HPDE6-E6E7 (cell line): ENCODE results near the gene EIF2B2.

Experiments
- DNase-seq: peaks from one replicate; pipeline ENCODE4 v3.0.0; 2011; ENCODE audit warnings: missing footprints; ENCODE audit errors: extremely low spot score

EIF2B2 gene

GRCh38 chr14:74974364-74975058 lies 28.2 kb upstream of the EIF2B2 start:
- no peak for DNase-seq

- no peak for DNase-seq
Measured at GRCh38 chr14:74975059-74975810, 27.5 kb upstream of the EIF2B2 start.

- no peak for DNase-seq
Measured at GRCh38 chr14:74976264-74977113, 26.2 kb upstream of the EIF2B2 start.

- DNase-seq: no peak
Measured at GRCh38 chr14:74977164-74977900, 25.4 kb upstream of the EIF2B2 start.

GRCh38 chr14:74977901-74978385 lies 24.8 kb upstream of the EIF2B2 start:
- no peak for DNase-seq

GRCh38 chr14:74978416-74978947 lies 24.2 kb upstream of the EIF2B2 start:
- DNase-seq: no peak

GRCh38 chr14:74979029-74979428 lies 23.7 kb upstream of the EIF2B2 start:
- no peak for DNase-seq

GRCh38 chr14:74979442-74980397 lies 23.0 kb upstream of the EIF2B2 start:
- no peak for DNase-seq

- no peak for DNase-seq
Measured at GRCh38 chr14:74980398-74980730, 22.4 kb upstream of the EIF2B2 start.

- DNase-seq: no peak
Measured at GRCh38 chr14:74980731-74981461, 21.8 kb upstream of the EIF2B2 start.

GRCh38 chr14:74981462-74981782 lies 21.3 kb upstream of the EIF2B2 start:
- no peak for DNase-seq

GRCh38 chr14:74981833-74982232 lies 20.9 kb upstream of the EIF2B2 start:
- DNase-seq: no peak

GRCh38 chr14:74982661-74983060 lies 20.1 kb upstream of the EIF2B2 start:
- no peak for DNase-seq

- no peak for DNase-seq
Measured at GRCh38 chr14:74983343-74983742, 19.4 kb upstream of the EIF2B2 start.

- DNase-seq: no peak
Measured at GRCh38 chr14:74984236-74985027, 18.3 kb upstream of the EIF2B2 start.

- no peak for DNase-seq
Measured at GRCh38 chr14:74985028-74985310, 17.8 kb upstream of the EIF2B2 start.

- no peak for DNase-seq
Measured at GRCh38 chr14:74985806-74986205, 16.9 kb upstream of the EIF2B2 start.

- peak; percentile 85 for DNase-seq
Measured at GRCh38 chr14:74988131-74988530, 14.6 kb upstream of the EIF2B2 start.

- no peak for DNase-seq
Measured at GRCh38 chr14:74988993-74989392, 13.7 kb upstream of the EIF2B2 start.
